CD4-positive, alpha-beta T cell (primary cell): ENCODE results near the gene STIM2. TPM values are rescaled to one million over a fixed set of nuclear protein-coding genes. Genes with fewer than 3 reads are reported as not detected.

ENCODE experiments used
- ATAC-seq: fragments of 200-7000 bp; cut with Tn5 transposase; one replicate; pipeline ENCODE4 v1.10.0; 2022; ENCODE audit warnings: mild to moderate bottlenecking; ENCODE audit not compliant: poor library complexity
- CTCF ChIA-PET: fragments of 350-600 bp; sonication (Branson Sonifier 250); formaldehyde crosslinking; loops from one replicate; lab custom pipeline; 2021; ENCODE audit warnings: antibody characterized with exemption, inconsistent platforms; lab: Charles Lee
- POLR2A ChIA-PET: fragments of 350-600 bp; sonication (Branson Sonifier 250); formaldehyde crosslinking; loops from one replicate; lab custom pipeline; 2021; ENCODE audit warnings: antibody characterized with exemption, inconsistent platforms; lab: Charles Lee
- DNase-seq, 14 experiments: peaks; one replicate each; pipeline ENCODE4 v3.0.0-alpha.2; 2013 to 2020; ENCODE audit warnings: mixed read lengths in 2 of 14
- H3K27ac ChIP-seq, 2 donors: one replicate each; pipeline versions ENCODE4 v1.5.1 to v1.7.0; 2013; ENCODE audit warnings: low read length in 2 of 2, low read depth in 1 of 2, mild to moderate bottlenecking in 1 of 2
- H3K27me3 ChIP-seq, 2 experiments: 1 replicate in 1 of 2; 2 replicates in 1 of 2; pipeline versions ENCODE4 v1.6.1 to v1.7.0; 2013; ENCODE audit warnings: low read length in 2 of 2, control low read depth in 1 of 2, mild to moderate bottlenecking in 1 of 2, moderate library complexity in 1 of 2; ENCODE audit not compliant: insufficient read depth in 2 of 2, control insufficient read depth in 1 of 2
- H3K36me3 ChIP-seq: one replicate; pipeline ENCODE4 v1.6.1; 2013; ENCODE audit warnings: low read length, control low read depth; ENCODE audit not compliant: insufficient read depth
- H3K4me1 ChIP-seq: one replicate; pipeline ENCODE4 v1.6.1; 2013; ENCODE audit warnings: low read length, control low read depth; ENCODE audit not compliant: insufficient read depth
- H3K4me3 ChIP-seq: one replicate; pipeline ENCODE4 v1.5.1; 2013; ENCODE audit warnings: mild to moderate bottlenecking, low read length, moderate library complexity
- H3K9me3 ChIP-seq, 2 experiments: 1 replicate in 1 of 2; 2 replicates in 1 of 2; pipeline versions ENCODE4 v1.6.1 to v1.7.0; 2013; ENCODE audit warnings: low read length in 2 of 2, mild to moderate bottlenecking in 2 of 2, control low read depth in 1 of 2, moderate library complexity in 1 of 2; ENCODE audit not compliant: control insufficient read depth in 1 of 2, insufficient read depth in 1 of 2
- H3K27ac Mint-ChIP-seq: one replicate; pipeline ENCODE4 v1.8.0; 2020; ENCODE audit warnings: mixed read lengths
- H3K27me3 Mint-ChIP-seq: one replicate; pipeline ENCODE4 v1.8.0; 2021; ENCODE audit warnings: mixed read lengths
- H3K36me3 Mint-ChIP-seq: one replicate; pipeline ENCODE4 v1.8.0; 2021; ENCODE audit warnings: low read depth, mixed read lengths
- H3K4me1 Mint-ChIP-seq: one replicate; pipeline ENCODE4 v1.8.0; 2021; ENCODE audit warnings: low read depth, mixed read lengths
- H3K4me3 Mint-ChIP-seq: one replicate; pipeline ENCODE4 v1.8.0; 2020; ENCODE audit warnings: mild to moderate bottlenecking, mixed read lengths
- H3K9me3 Mint-ChIP-seq: one replicate; pipeline ENCODE4 v1.8.0; 2020; ENCODE audit warnings: mixed read lengths
- intact Hi-C, 2 experiments: fragments of 100-400 bp; cut with DNase I in 1 of 2; cut with micrococcal nuclease in 1 of 2; formaldehyde crosslinking; loops; one replicate each; pipeline versions ENCODE4 v1.15.1 to v1.9.0; 2023 to 2025; cut with DNase I, micrococcal nuclease
- total RNA-seq, 174 experiments: library from RNA in 2 of 174; stranded (reverse) in 2 of 174; gene quantifications; one replicate each; pipeline ENCODE4 v1.2.3 and lab custom pipeline; 2021 to 2026
- TF ChIP-seq, protein P1 (sequence below): fragments of 200-600 bp; IDR thresholded peaks from one replicate; pipeline ENCODE4 v1.8.0; 2022; ENCODE audit warnings: antibody characterized with exemption, mild to moderate bottlenecking

The STIM2 gene
- total RNA-seq, 2 experiments from 2014 or later: 53.7 to 54.9 TPM

GRCh38 chr4:26863512-26863911, 2.9 kb downstream of the STIM2 start:
- Mint-ChIP-seq H3K36me3 (peaks cover 18% of the 10 kb centered on the region), H3K4me3 (peak overlapping the region; percentile 78), H3K4me1 (peaks cover 72% of the 10 kb centered on the region), H3K27me3 (no peaks in the 10 kb centered on the region), H3K27ac (peak overlapping the region; percentile 23), H3K9me3 (no peaks in the 10 kb centered on the region)
- ATAC-seq (no peak), DNase-seq (no peak)
- Histone ChIP-seq H3K4me3 (no peak overlapping the region), H3K36me3 (no peaks in the 10 kb centered on the region), H3K4me1 (peaks cover 29% of the 10 kb centered on the region), H3K27ac (no peak overlapping the region), H3K9me3 (no peaks in the 10 kb centered on the region), H3K27me3 (no peaks in the 10 kb centered on the region)
- TF ChIP-seq, protein P1, sequence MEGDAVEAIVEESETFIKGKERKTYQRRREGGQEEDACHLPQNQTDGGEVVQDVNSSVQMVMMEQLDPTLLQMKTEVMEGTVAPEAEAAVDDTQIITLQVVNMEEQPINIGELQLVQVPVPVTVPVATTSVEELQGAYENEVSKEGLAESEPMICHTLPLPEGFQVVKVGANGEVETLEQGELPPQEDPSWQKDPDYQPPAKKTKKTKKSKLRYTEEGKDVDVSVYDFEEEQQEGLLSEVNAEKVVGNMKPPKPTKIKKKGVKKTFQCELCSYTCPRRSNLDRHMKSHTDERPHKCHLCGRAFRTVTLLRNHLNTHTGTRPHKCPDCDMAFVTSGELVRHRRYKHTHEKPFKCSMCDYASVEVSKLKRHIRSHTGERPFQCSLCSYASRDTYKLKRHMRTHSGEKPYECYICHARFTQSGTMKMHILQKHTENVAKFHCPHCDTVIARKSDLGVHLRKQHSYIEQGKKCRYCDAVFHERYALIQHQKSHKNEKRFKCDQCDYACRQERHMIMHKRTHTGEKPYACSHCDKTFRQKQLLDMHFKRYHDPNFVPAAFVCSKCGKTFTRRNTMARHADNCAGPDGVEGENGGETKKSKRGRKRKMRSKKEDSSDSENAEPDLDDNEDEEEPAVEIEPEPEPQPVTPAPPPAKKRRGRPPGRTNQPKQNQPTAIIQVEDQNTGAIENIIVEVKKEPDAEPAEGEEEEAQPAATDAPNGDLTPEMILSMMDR: no peak
- POLR2A ChIA-PET: interaction anchor here (0.7 to 3.4 kb wide), 4 partner anchors 9 to 142 kb away, joined by 3 to 29 read pairs (median 4); no protein-coding TSS in a partner anchor
- intact Hi-C loops: loop anchor here (2.0 to 10.0 kb wide), 7 partner anchors 17 to 1009 kb away; partner anchors contain the start of genes RBPJ (in 1 of the 2) and TBC1D19 (in 1 of the 2)
- CTCF ChIA-PET: no interaction called here

GRCh38 chr4:26864899-26865298, 4.3 kb downstream of the STIM2 start:
- DNase-seq (no peak), ATAC-seq (no peak)
- Histone ChIP-seq H3K27me3 (no peaks in the 10 kb centered on the region), H3K9me3 (no peaks in the 10 kb centered on the region), H3K4me3 (no peak overlapping the region), H3K36me3 (peaks cover 3% of the 10 kb centered on the region), H3K4me1 (peaks cover 24% of the 10 kb centered on the region), H3K27ac (no peak overlapping the region)
- ChIA-PET POLR2A (interaction anchor here (1.4 to 6.3 kb wide), 2 partner anchors 21 to 140 kb away, joined by 3 to 41 read pairs; no protein-coding TSS in a partner anchor), CTCF (interaction anchor here (1.0 kb wide), 1 partner anchor 145 kb away, joined by 3 read pairs; no protein-coding TSS in a partner anchor)
- H3K36me3 Mint-ChIP-seq: peaks cover 16% of the 10 kb centered on the region
- H3K4me3 Mint-ChIP-seq: peak overlapping the region; percentile 12
- TF ChIP-seq, protein P1: no peak
- peaks cover 66% of the 10 kb centered on the region for H3K4me1 Mint-ChIP-seq
- intact Hi-C loops: loop anchor here (5.0 to 10.0 kb wide), 8 partner anchors 32 to 1010 kb away; partner anchors contain the start of genes RBPJ (in 1 of the 2) and TBC1D19 (in 1 of the 2)
- H3K27ac Mint-ChIP-seq: no peak overlapping the region
- H3K27me3 Mint-ChIP-seq: no peaks in the 10 kb centered on the region
- H3K9me3 Mint-ChIP-seq: no peaks in the 10 kb centered on the region

- Histone ChIP-seq H3K27me3 (no peaks in the 10 kb centered on the region), H3K4me3 (no peak overlapping the region), H3K9me3 (no peaks in the 10 kb centered on the region), H3K36me3 (peaks cover 3% of the 10 kb centered on the region), H3K27ac (no peak overlapping the region), H3K4me1 (peaks cover 21% of the 10 kb centered on the region)
- ChIA-PET CTCF (interaction anchor here (1.5 kb wide), 1 partner anchor 21 kb away, joined by 6 read pairs; no protein-coding TSS in a partner anchor), POLR2A (interaction anchor here (1.1 to 6.3 kb wide), 3 partner anchors 9 to 1006 kb away, joined by 3 to 41 read pairs (median 6); no protein-coding TSS in a partner anchor)
- Mint-ChIP-seq H3K27me3 (no peaks in the 10 kb centered on the region), H3K27ac (no peak overlapping the region), H3K4me3 (peak overlapping the region; percentile 13), H3K36me3 (peaks cover 8% of the 10 kb centered on the region), H3K4me1 (peaks cover 71% of the 10 kb centered on the region), H3K9me3 (no peaks in the 10 kb centered on the region)
- no peak for ATAC-seq
- no peak for DNase-seq
- TF ChIP-seq, protein P1: no peak
- intact Hi-C loops: loop anchor here (5.0 to 10.0 kb wide), 5 partner anchors 49 to 1011 kb away; partner anchors contain the start of gene TBC1D19 (in 1 of the 2)
Measured at GRCh38 chr4:26866203-26866602, 5.6 kb downstream of the STIM2 start.
